DND-41 (cell line): Measurements from ENCODE around the gene FNDC3B.

ENCODE experiments used
- CTCF ChIP-seq: IDR thresholded peaks from 2 replicates; pipeline ENCODE4 v1.5.1; 2012; ENCODE audit warnings: borderline replicate concordance, low read length, moderate library complexity, mild to moderate bottlenecking; ENCODE audit not compliant: poor library complexity, severe bottlenecking; ENCODE audit errors: extremely low read depth
- EZH2 ChIP-seq: IDR thresholded peaks from 3 replicates; pipeline ENCODE4 v1.6.1; 2012; ENCODE audit warnings: borderline replicate concordance, low read depth, mild to moderate bottlenecking, moderate library complexity, low read length, inconsistent platforms; ENCODE audit not compliant: severe bottlenecking

GRCh38 chr3:172187511-172187910 is 148.1 kb downstream of the FNDC3B start:
- TF ChIP-seq CTCF (no peak), EZH2 (no peak)
